H7 (cell line): ENCODE results near the gene ATP6V0A4. TPM values are rescaled to one million over a fixed set of nuclear protein-coding genes. Genes with fewer than 3 reads are reported as not detected.
"Not testable (repeated sequence)": the region's sequence is repeated elsewhere in the genome, so short reads cannot be mapped to it uniquely, and the experiment has no call there.

Source experiments
- DNase-seq: peaks from one replicate; pipeline ENCODE4 v3.0.0; 2012
- H3K27me3 ChIP-seq: 2 replicates; pipeline ENCODE4 v1.6.0; 2011; ENCODE audit warnings: mild to moderate bottlenecking, low read length; ENCODE audit not compliant: control insufficient read depth, insufficient read depth
- H3K36me3 ChIP-seq: replicated peaks from 2 replicates; pipeline ENCODE4 v1.5.1; 2011; ENCODE audit warnings: low read length; ENCODE audit not compliant: control insufficient read depth, insufficient read depth
- H3K4me3 ChIP-seq: 2 replicates; pipeline ENCODE4 v1.5.1; 2011; ENCODE audit warnings: low read depth, mild to moderate bottlenecking, control low read depth, low read length, moderate library complexity; ENCODE audit not compliant: insufficient read depth
- total RNA-seq: library from RNA; depleted of rRNA; stranded (reverse); fragments of >200 nt; shearing (Covaris generic); gene quantifications from 2 replicates; pipeline ENCODE4 v1.2.3, GENCODE V29; 2014

ATP6V0A4 gene
- total RNA-seq, 1 experiment from 2014 or later = 0.42 TPM

- DNase-seq = peak; percentile 33
These were observed 23.9 kb upstream of the ATP6V0A4 start for GRCh38 chr7:138821912-138822311.

GRCh38 chr7:138819625-138820024 lies 21.6 kb upstream of the ATP6V0A4 start:
- Histone ChIP-seq H3K4me3 (no peak overlapping the region), H3K36me3 (no peaks in the 10 kb centered on the region), H3K27me3 (no peaks in the 10 kb centered on the region)
- no peak for DNase-seq

More at GRCh38 chr7:138821912-138822311, 23.9 kb upstream of the ATP6V0A4 start:
- Histone ChIP-seq H3K27me3 (no peaks in the 10 kb centered on the region), H3K36me3 (no peaks in the 10 kb centered on the region), H3K4me3 (no peak overlapping the region)

- H3K27me3 ChIP-seq = no peaks in the 10 kb centered on the region
- no peaks in the 10 kb centered on the region for H3K36me3 ChIP-seq
- H3K4me3 ChIP-seq = no peak overlapping the region
- DNase-seq = no peak
These were observed 18.7 kb upstream of the ATP6V0A4 start for GRCh38 chr7:138816650-138817049.

- H3K4me3 ChIP-seq = no peak overlapping the region
- H3K36me3 ChIP-seq = no peaks in the 10 kb centered on the region
- no peak for DNase-seq
- no peaks in the 10 kb centered on the region for H3K27me3 ChIP-seq
These were observed 16.9 kb upstream of the ATP6V0A4 start for GRCh38 chr7:138814816-138815332.

- Histone ChIP-seq H3K36me3 (no peaks in the 10 kb centered on the region), H3K27me3 (no peaks in the 10 kb centered on the region), H3K4me3 (no peak overlapping the region)
- DNase-seq = no peak
These were observed 15.9 kb upstream of the ATP6V0A4 start for GRCh38 chr7:138813945-138814344.

- H3K36me3 ChIP-seq, DNase-seq, H3K4me3 ChIP-seq, H3K27me3 ChIP-seq: not testable (repeated sequence)
These were observed 13.3 kb upstream of the ATP6V0A4 start for GRCh38 chr7:138811327-138811726.

GRCh38 chr7:138809346-138809745 lies 11.3 kb upstream of the ATP6V0A4 start:
- Histone ChIP-seq H3K27me3 (no peaks in the 10 kb centered on the region), H3K36me3 (no peaks in the 10 kb centered on the region), H3K4me3 (no peak overlapping the region)
- DNase-seq = no peak

- Histone ChIP-seq H3K27me3 (no peaks in the 10 kb centered on the region), H3K4me3 (no peak overlapping the region), H3K36me3 (no peaks in the 10 kb centered on the region)
- no peak for DNase-seq
These were observed 6.6 kb upstream of the ATP6V0A4 start for GRCh38 chr7:138804618-138805017.

- H3K4me3 ChIP-seq = no peak overlapping the region
These were observed 4.7 kb upstream of the ATP6V0A4 start for GRCh38 chr7:138802706-138803105.

GRCh38 chr7:138801256-138801655 lies 3.3 kb upstream of the ATP6V0A4 start:
- peaks cover 1% of the 10 kb centered on the region; the same call in 1 of the 2 replicates for H3K27me3 ChIP-seq
- no peak overlapping the region for H3K4me3 ChIP-seq
- H3K36me3 ChIP-seq = no peaks in the 10 kb centered on the region
- DNase-seq = no peak

More at GRCh38 chr7:138802706-138803105, 4.7 kb upstream of the ATP6V0A4 start:
- H3K36me3 ChIP-seq = no peaks in the 10 kb centered on the region
- H3K27me3 ChIP-seq = peaks cover 1% of the 10 kb centered on the region; the same call in 1 of the 2 replicates
- no peak for DNase-seq

- Histone ChIP-seq H3K4me3 (no peak overlapping the region), H3K27me3 (peaks cover 1% of the 10 kb centered on the region; the same call in 1 of the 2 replicates), H3K36me3 (no peaks in the 10 kb centered on the region)
- DNase-seq = no peak
These were observed 1.5 kb upstream of the ATP6V0A4 start for GRCh38 chr7:138799336-138800000.

GRCh38 chr7:138798836-138799235 lies 840 bp upstream of the ATP6V0A4 start:
- no peak for DNase-seq
- Histone ChIP-seq H3K4me3 (no peak overlapping the region), H3K27me3 (peaks cover 1% of the 10 kb centered on the region; the same call in 1 of the 2 replicates), H3K36me3 (no peaks in the 10 kb centered on the region)

GRCh38 chr7:138797046-138797445 lies 950 bp downstream of the ATP6V0A4 start:
- not testable (repeated sequence) for H3K4me3 ChIP-seq, H3K36me3 ChIP-seq, DNase-seq, H3K27me3 ChIP-seq

GRCh38 chr7:138796038-138796615 lies 1.9 kb downstream of the ATP6V0A4 start:
- Histone ChIP-seq H3K36me3 (no peaks in the 10 kb centered on the region), H3K4me3 (no peak overlapping the region), H3K27me3 (peaks cover 1% of the 10 kb centered on the region; the same call in 1 of the 2 replicates)
- no peak for DNase-seq
